ENCODE data around the gene LHX3. TPM values are rescaled to one million over a fixed set of nuclear protein-coding genes. Genes with fewer than 3 reads are reported as not detected.

LHX3 gene
- total and polyA plus RNA-seq, 2 donors (not counting 1 experiment from before 2014, with no cell fraction given) = 0.07 to 0.30 TPM

- H3K9me3 Mint-ChIP-seq (ENCODE audit: insufficient read depth) = no peaks in the 10 kb centered on the region
- TF ChIP-seq CTCF (IDR thresholded peaks at IDR 0.05) (no peak), EZH2 (IDR thresholded peaks at IDR 0.05; ENCODE audit: borderline replicate concordance, insufficient read depth, low read depth, low read length, poor library complexity, severe bottlenecking) (no peak)
- CTCF ChIA-PET = interaction anchor here (1.4 to 8.5 kb wide), 7 partner anchors 13 to 71 kb away, joined by 3 to 102 read pairs (median 13); no protein-coding TSS in a partner anchor
These were observed 36.6 kb upstream of the LHX3 start for GRCh38 chr9:136241542-136241941.

GRCh38 chr9:136240941-136241340 lies 36.0 kb upstream of the LHX3 start:
- ChIA-PET CTCF (interaction anchor here (1.1 to 8.5 kb wide), 5 partner anchors 15 to 70 kb away, joined by 6 to 102 read pairs (median 9); no protein-coding TSS in a partner anchor), POLR2A (interaction anchor here (1.1 to 3.6 kb wide), 3 partner anchors 15 to 42 kb away, joined by 3 to 53 read pairs (median 4); no protein-coding TSS in a partner anchor)
- ATAC-seq (ENCODE audit: low read depth) (no peak), DNase-seq (no peak)
- H3K9me3 ChIP-seq (ENCODE audit: control extremely low read depth in 1 of 3, control insufficient read depth in 2 of 3, insufficient read depth in 1 of 3, low read length in 2 of 3) = no peaks in the 10 kb centered on the region
- no peaks in the 10 kb centered on the region for H3K9me3 Mint-ChIP-seq (ENCODE audit: insufficient read depth)
- TF ChIP-seq EZH2 (IDR thresholded peaks at IDR 0.05; ENCODE audit: borderline replicate concordance, insufficient read depth, low read depth, low read length, poor library complexity, severe bottlenecking) = no peak
- TF ChIP-seq CTCF (IDR thresholded peaks at IDR 0.05) = no peak
- peak overlapping the region; percentile 94 for H3K4me3 Mint-ChIP-seq
- peak overlapping the region in 1 of 5 experiments; percentile 40 for H3K4me3 ChIP-seq (ENCODE audit: control extremely low read depth in 1 of 5, extremely low read depth in 1 of 5, insufficient read depth in 1 of 5, low read depth in 2 of 5, low read length in 4 of 5)
- peaks cover 82% of the 10 kb centered on the region for H3K4me1 Mint-ChIP-seq
- H3K9ac ChIP-seq (ENCODE audit: low read length) = peak overlapping the region; percentile 39
- H3K27me3 ChIP-seq (replicated peaks in 1 of 4; ENCODE audit: control extremely low read depth in 1 of 4, control insufficient read depth in 3 of 4, insufficient read depth in 4 of 4, low read length in 3 of 4) = no peaks in the 10 kb centered on the region
- peaks cover 73 to 83% of the 10 kb centered on the region in 2 donors for H3K4me1 ChIP-seq (ENCODE audit: control insufficient read depth in 2 of 2, insufficient read depth in 2 of 2, low read length in 2 of 2)
- H4K20me1 ChIP-seq (ENCODE audit: control insufficient read depth, insufficient read depth, low read length, poor library complexity, severe bottlenecking) = peaks cover 74% of the 10 kb centered on the region
- intact Hi-C loops (cut with micrococcal nuclease) = loop anchor here (1.0 to 10.0 kb wide), 3 partner anchors 16 to 276 kb away; partner anchors contain the start of genes SNAPC4 and UBAC1
- no peak overlapping the region for H2AFZ ChIP-seq (ENCODE audit: insufficient read depth, low read depth, low read length, poor library complexity, severe bottlenecking)
- peak overlapping the region; percentile 90 for H3K27ac Mint-ChIP-seq
- peaks cover 2 to 29% of the 10 kb centered on the region in 2 experiments for H3K36me3 ChIP-seq (replicated peaks in 1 of 2; ENCODE audit: control extremely low read depth in 1 of 2, control insufficient read depth in 1 of 2, extremely low read depth in 1 of 2, insufficient read depth in 2 of 2, low read length in 1 of 2)
- peak overlapping the region; percentile 86 for H3K4me2 ChIP-seq (replicated peaks; ENCODE audit: low read depth, low read length, poor library complexity, severe bottlenecking)
- H3K27me3 Mint-ChIP-seq = no peaks in the 10 kb centered on the region
- WGBS (ENCODE audit: insufficient coverage) = 97% methylated on average over 19 of the region's 20 CpGs
- H3K27ac ChIP-seq (ENCODE audit: low read length in 2 of 2) = peak overlapping the region; percentile 70 to 83
- peaks cover 86% of the 10 kb centered on the region for H3K79me2 ChIP-seq (ENCODE audit: control insufficient read depth, insufficient read depth, low read length)

More at GRCh38 chr9:136241542-136241941, 36.6 kb upstream of the LHX3 start:
- POLR2A ChIA-PET = interaction anchor here (2.1 kb wide), 1 partner anchor 15 kb away, joined by 8 read pairs; no protein-coding TSS in a partner anchor
- H3K4me3 ChIP-seq (ENCODE audit: control extremely low read depth in 1 of 5, extremely low read depth in 1 of 5, insufficient read depth in 1 of 5, low read depth in 2 of 5, low read length in 4 of 5) = no peak overlapping the region
- no peak for DNase-seq
- H3K9ac ChIP-seq (ENCODE audit: low read length) = peak overlapping the region; percentile 88
- H3K4me2 ChIP-seq (replicated peaks; ENCODE audit: low read depth, low read length, poor library complexity, severe bottlenecking) = peak overlapping the region; percentile 86
- intact Hi-C loops (cut with micrococcal nuclease) = loop anchor here (5.0 to 10.0 kb wide), 2 partner anchors 161 to 277 kb away; partner anchors contain the start of genes SNAPC4 and UBAC1
- H3K9me3 ChIP-seq (ENCODE audit: control extremely low read depth in 1 of 3, control insufficient read depth in 2 of 3, insufficient read depth in 1 of 3, low read length in 2 of 3) = no peaks in the 10 kb centered on the region
- peaks cover 68% of the 10 kb centered on the region for H4K20me1 ChIP-seq (ENCODE audit: control insufficient read depth, insufficient read depth, low read length, poor library complexity, severe bottlenecking)
- H3K4me1 ChIP-seq (ENCODE audit: control insufficient read depth in 2 of 2, insufficient read depth in 2 of 2, low read length in 2 of 2) = peaks cover 77 to 88% of the 10 kb centered on the region in 2 donors
- peaks cover 80% of the 10 kb centered on the region for H3K79me2 ChIP-seq (ENCODE audit: control insufficient read depth, insufficient read depth, low read length)
- no peaks in the 10 kb centered on the region for H3K27me3 Mint-ChIP-seq
- H3K4me1 Mint-ChIP-seq = peaks cover 81% of the 10 kb centered on the region
- H3K27me3 ChIP-seq (replicated peaks in 1 of 4; ENCODE audit: control extremely low read depth in 1 of 4, control insufficient read depth in 3 of 4, insufficient read depth in 4 of 4, low read length in 3 of 4) = no peaks in the 10 kb centered on the region
- 81% methylated on average over 5 of the region's 13 CpGs for WGBS (ENCODE audit: insufficient coverage)
- ATAC-seq (ENCODE audit: low read depth) = no peak
- peak overlapping the region; percentile 70 to 83 for H3K27ac ChIP-seq (ENCODE audit: low read length in 2 of 2)
- H3K4me3 Mint-ChIP-seq = peak overlapping the region; percentile 94
- H2AFZ ChIP-seq (ENCODE audit: insufficient read depth, low read depth, low read length, poor library complexity, severe bottlenecking) = no peak overlapping the region
- H3K36me3 ChIP-seq (replicated peaks in 1 of 2; ENCODE audit: control extremely low read depth in 1 of 2, control insufficient read depth in 1 of 2, extremely low read depth in 1 of 2, insufficient read depth in 2 of 2, low read length in 1 of 2) = peaks cover 2 to 23% of the 10 kb centered on the region in 2 experiments
- H3K27ac Mint-ChIP-seq = peak overlapping the region; percentile 90

Measured in B cell (primary cell).